SK-N-MC (cell line): ENCODE data around the gene CENPN.

Source experiments
- EZH2 ChIP-seq: fragments of 200-600 bp; sonication (generic); IDR thresholded peaks from one replicate; pipeline ENCODE4 v1.6.1; 2017; ENCODE audit warnings: antibody characterized with exemption
- FOXP2 ChIP-seq: optimal IDR thresholded peaks from 2 replicates; pipeline ENCODE3; 2011; ENCODE audit warnings: mild to moderate bottlenecking, moderate library complexity; ENCODE audit not compliant: insufficient read depth; ENCODE audit errors: extremely low read length, control extremely low read depth
- POLR2AphosphoS5 ChIP-seq: IDR thresholded peaks from 2 replicates; pipeline ENCODE4 v1.6.1; 2012; ENCODE audit warnings: mild to moderate bottlenecking, low read depth, low read length, borderline replicate concordance

- TF ChIP-seq POLR2AphosphoS5 (no peak), EZH2 (no peak), FOXP2 (no peak)
Observed at GRCh38 chr16:80973991-80974390, 33.0 kb upstream of the CENPN start.
